GM10266 (cell line): ENCODE data around the gene GLRX2.

Source experiments
- DNase-seq: peaks from one replicate; pipeline ENCODE4 v3.0.0; 2012; ENCODE audit errors: extremely low spot score
- CTCF ChIP-seq: IDR thresholded peaks from 2 replicates; pipeline ENCODE4 v1.5.1; 2012; ENCODE audit warnings: mild to moderate bottlenecking, low read depth; ENCODE audit not compliant: control insufficient read depth, insufficient read depth; ENCODE audit errors: missing control alignments

Gene GLRX2

GRCh38 chr1:193077991-193078390, 27.2 kb downstream of the GLRX2 start:
- DNase-seq, result no peak
- no peak for TF ChIP-seq CTCF

- TF ChIP-seq CTCF, result no peak
- DNase-seq, result no peak
These were observed 34.3 kb downstream of the GLRX2 start for GRCh38 chr1:193070942-193071341.

GRCh38 chr1:193070386-193070753, 34.8 kb downstream of the GLRX2 start:
- TF ChIP-seq CTCF, result no peak
- no peak for DNase-seq

- peak; percentile 41 for TF ChIP-seq CTCF
- DNase-seq, result no peak
These were observed 35.3 kb downstream of the GLRX2 start for GRCh38 chr1:193069748-193070385.

- no peak for TF ChIP-seq CTCF
- DNase-seq, result no peak
These were observed 37.2 kb downstream of the GLRX2 start for GRCh38 chr1:193068013-193068412.

GRCh38 chr1:193066606-193067005, 38.6 kb downstream of the GLRX2 start:
- no peak for DNase-seq
- no peak for TF ChIP-seq CTCF

GRCh38 chr1:193065954-193066353, 39.3 kb downstream of the GLRX2 start:
- no peak for TF ChIP-seq CTCF
- no peak for DNase-seq
